Chondrocyte (in vitro differentiated cells): ENCODE measurements around the gene SMIM12. TPM values are rescaled to one million over a fixed set of nuclear protein-coding genes. Genes with fewer than 3 reads are reported as not detected.

Experiments used
- DNase-seq: peaks from one replicate; pipeline ENCODE4 v3.0.0; 2021; ENCODE audit warnings: mixed read lengths, low spot score
- H3K27ac Mint-ChIP-seq: one replicate; pipeline ENCODE4 v1.8.0; 2021; ENCODE audit warnings: mild to moderate bottlenecking, moderate library complexity, mixed read lengths; ENCODE audit not compliant: unreplicated experiment
- H3K27me3 Mint-ChIP-seq: 2 replicates; pipeline ENCODE4 v1.8.0; 2021; ENCODE audit warnings: low read depth, mixed read lengths
- H3K36me3 Mint-ChIP-seq: 2 replicates; pipeline ENCODE4 v1.8.0; 2021; ENCODE audit warnings: low read depth, mixed read lengths
- H3K4me1 Mint-ChIP-seq: 2 replicates; pipeline ENCODE4 v1.8.0; 2021; ENCODE audit warnings: low read depth, mild to moderate bottlenecking, mixed read lengths
- H3K4me3 Mint-ChIP-seq: one replicate; pipeline ENCODE4 v1.8.0; 2021; ENCODE audit warnings: mild to moderate bottlenecking, moderate library complexity, mixed read lengths; ENCODE audit not compliant: unreplicated experiment
- H3K9me3 Mint-ChIP-seq: 2 replicates; pipeline ENCODE4 v1.8.0; 2021; ENCODE audit warnings: low read depth, mixed read lengths
- total RNA-seq: library from RNA; stranded (reverse); gene quantifications from 3 replicates; pipeline ENCODE4 v1.2.1, GENCODE V29; 2021
- TF ChIP-seq, protein P1 (sequence below): fragments of 200-600 bp; sonication (generic); IDR thresholded peaks from 2 replicates; pipeline ENCODE4 v1.5.0; 2021; ENCODE audit warnings: antibody characterized with exemption, mild to moderate bottlenecking, moderate library complexity

The SMIM12 gene
- total RNA-seq, 1 donor from 2014 or later, result 40.6 TPM

GRCh38 chr1:34874296-34874952, 14.9 kb upstream of the SMIM12 start:
- DNase-seq, result no peak
- H3K4me1 Mint-ChIP-seq, result no peaks in the 10 kb centered on the region
- no peak overlapping the region for H3K4me3 Mint-ChIP-seq
- H3K36me3 Mint-ChIP-seq, result peaks cover 4% of the 10 kb centered on the region
- peaks cover 66% of the 10 kb centered on the region for H3K27me3 Mint-ChIP-seq
- H3K9me3 Mint-ChIP-seq, result no peaks in the 10 kb centered on the region
- H3K27ac Mint-ChIP-seq, result no peak overlapping the region
- TF ChIP-seq, protein P1, sequence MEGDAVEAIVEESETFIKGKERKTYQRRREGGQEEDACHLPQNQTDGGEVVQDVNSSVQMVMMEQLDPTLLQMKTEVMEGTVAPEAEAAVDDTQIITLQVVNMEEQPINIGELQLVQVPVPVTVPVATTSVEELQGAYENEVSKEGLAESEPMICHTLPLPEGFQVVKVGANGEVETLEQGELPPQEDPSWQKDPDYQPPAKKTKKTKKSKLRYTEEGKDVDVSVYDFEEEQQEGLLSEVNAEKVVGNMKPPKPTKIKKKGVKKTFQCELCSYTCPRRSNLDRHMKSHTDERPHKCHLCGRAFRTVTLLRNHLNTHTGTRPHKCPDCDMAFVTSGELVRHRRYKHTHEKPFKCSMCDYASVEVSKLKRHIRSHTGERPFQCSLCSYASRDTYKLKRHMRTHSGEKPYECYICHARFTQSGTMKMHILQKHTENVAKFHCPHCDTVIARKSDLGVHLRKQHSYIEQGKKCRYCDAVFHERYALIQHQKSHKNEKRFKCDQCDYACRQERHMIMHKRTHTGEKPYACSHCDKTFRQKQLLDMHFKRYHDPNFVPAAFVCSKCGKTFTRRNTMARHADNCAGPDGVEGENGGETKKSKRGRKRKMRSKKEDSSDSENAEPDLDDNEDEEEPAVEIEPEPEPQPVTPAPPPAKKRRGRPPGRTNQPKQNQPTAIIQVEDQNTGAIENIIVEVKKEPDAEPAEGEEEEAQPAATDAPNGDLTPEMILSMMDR, result no peak

DNA sequence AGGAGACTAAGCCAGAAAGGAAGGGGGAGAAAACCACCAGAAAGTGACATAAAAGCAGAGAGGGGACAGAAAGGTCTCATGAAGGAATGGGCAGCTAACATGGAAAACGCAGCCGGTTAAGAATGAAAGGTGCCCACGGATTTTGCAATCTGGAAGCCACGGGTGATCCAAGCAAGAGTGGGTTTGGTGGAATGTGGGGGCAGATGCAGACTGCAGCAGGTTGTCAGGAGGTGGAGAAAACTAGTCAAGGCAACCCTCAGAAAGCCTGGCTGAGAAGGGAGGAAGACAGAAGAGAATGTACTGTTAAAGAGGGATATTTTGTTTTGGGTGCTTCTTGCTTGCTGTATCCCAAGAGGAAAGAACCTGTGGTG, 12.6 kb upstream of the SMIM12 start:
- TF ChIP-seq, protein P1, result no peak
- Mint-ChIP-seq H3K4me3 (no peak overlapping the region), H3K27me3 (peaks cover 59% of the 10 kb centered on the region), H3K36me3 (no peaks in the 10 kb centered on the region), H3K27ac (no peak overlapping the region), H3K4me1 (no peaks in the 10 kb centered on the region), H3K9me3 (no peaks in the 10 kb centered on the region)
- DNase-seq, result no peak

DNA sequence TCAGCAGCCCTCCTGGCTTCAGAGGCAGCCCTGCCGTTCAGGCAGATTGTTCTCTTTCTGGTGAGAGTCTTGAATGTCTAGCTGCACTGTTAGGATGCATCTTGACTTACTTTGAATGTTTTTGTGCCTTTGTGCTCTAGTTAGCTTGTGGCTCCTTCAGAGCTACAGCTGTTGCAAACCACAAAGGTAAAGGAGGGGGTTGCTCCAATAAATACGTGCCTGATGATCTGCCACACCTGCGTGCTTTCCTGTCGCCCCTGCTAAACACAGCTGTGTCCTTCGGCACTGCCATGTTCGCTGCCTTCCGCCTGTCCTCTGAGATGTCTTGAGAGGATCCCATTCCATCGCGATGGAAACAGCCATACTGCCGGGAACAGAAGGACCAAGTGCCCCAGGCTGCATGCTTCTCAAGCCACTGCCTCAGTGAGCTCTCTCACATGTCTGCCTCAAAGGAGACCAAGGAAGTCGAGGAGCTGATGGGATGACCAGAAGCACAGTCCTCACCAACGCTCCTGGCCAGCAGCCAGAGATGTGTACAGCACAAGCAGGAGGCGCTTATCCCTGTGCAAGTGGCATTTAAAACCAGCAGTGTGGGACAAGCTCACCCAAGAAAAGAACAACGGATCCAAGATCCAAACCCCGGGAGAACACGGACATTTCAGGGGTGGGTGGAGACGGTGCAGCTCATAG, 12.0 kb upstream of the SMIM12 start:
- H3K27ac Mint-ChIP-seq, result no peak overlapping the region
- no peaks in the 10 kb centered on the region for H3K36me3 Mint-ChIP-seq
- DNase-seq, result no peak
- H3K9me3 Mint-ChIP-seq, result no peaks in the 10 kb centered on the region
- TF ChIP-seq, protein P1, result no peak
- H3K27me3 Mint-ChIP-seq, result peaks cover 54% of the 10 kb centered on the region
- no peak overlapping the region for H3K4me3 Mint-ChIP-seq
- H3K4me1 Mint-ChIP-seq, result no peaks in the 10 kb centered on the region

DNA sequence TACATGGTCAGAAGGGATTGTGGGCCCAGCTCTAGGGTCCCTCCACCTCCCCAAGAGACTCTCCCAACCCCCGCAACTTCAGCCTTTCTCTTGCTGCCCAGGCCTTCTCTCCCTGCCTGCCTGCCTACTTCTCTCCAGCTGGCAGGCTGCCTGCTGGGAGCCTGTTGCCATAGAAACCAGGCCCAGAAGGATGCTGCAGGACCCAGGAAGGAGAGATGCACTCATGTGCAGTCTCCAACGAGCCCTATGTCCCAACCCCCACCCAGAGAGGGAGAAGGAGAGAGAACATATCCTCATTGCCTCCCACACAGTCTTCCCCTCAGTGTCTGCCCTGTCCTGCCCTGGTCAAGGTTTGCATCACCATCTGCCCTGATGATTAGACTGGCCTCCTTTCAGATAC, 10.8 kb upstream of the SMIM12 start:
- Mint-ChIP-seq H3K4me1 (no peaks in the 10 kb centered on the region), H3K27me3 (peaks cover 45% of the 10 kb centered on the region), H3K27ac (no peak overlapping the region), H3K36me3 (no peaks in the 10 kb centered on the region), H3K9me3 (no peaks in the 10 kb centered on the region), H3K4me3 (no peak overlapping the region)
- no peak for DNase-seq
- TF ChIP-seq, protein P1, result no peak

- Mint-ChIP-seq H3K27ac (no peak overlapping the region), H3K4me3 (no peak overlapping the region), H3K36me3 (no peaks in the 10 kb centered on the region), H3K4me1 (no peaks in the 10 kb centered on the region), H3K9me3 (no peaks in the 10 kb centered on the region), H3K27me3 (peaks cover 41% of the 10 kb centered on the region)
- TF ChIP-seq, protein P1, result no peak
- no peak for DNase-seq
Observed at GRCh38 chr1:34869760-34870159, 10.2 kb upstream of the SMIM12 start.
